Immature natural killer cell (primary cell): ENCODE results near the gene SLC25A24. TPM values are rescaled to one million over a fixed set of nuclear protein-coding genes. Genes with fewer than 3 reads are reported as not detected.

Experiments used
- DNase-seq, 3 donors: peaks; one replicate each; pipeline ENCODE4 v3.0.0; 2022; ENCODE audit warnings: mixed read lengths in 1 of 3
- H3K27ac Mint-ChIP-seq, 6 donors: one replicate each; pipeline ENCODE4 v1.8.0; 2020; ENCODE audit warnings: mixed read lengths in 6 of 6, mild to moderate bottlenecking in 5 of 6, inconsistent platforms in 4 of 6, moderate library complexity in 3 of 6
- H3K27me3 Mint-ChIP-seq, 3 donors: one replicate each; pipeline ENCODE4 v1.8.0; 2020 to 2021; ENCODE audit warnings: low read depth in 3 of 3, mild to moderate bottlenecking in 3 of 3, mixed read lengths in 3 of 3, moderate library complexity in 3 of 3, inconsistent platforms in 1 of 3
- H3K36me3 Mint-ChIP-seq, 3 donors: one replicate each; pipeline ENCODE4 v1.8.0; 2020; ENCODE audit warnings: mixed read lengths in 3 of 3, inconsistent platforms in 2 of 3, mild to moderate bottlenecking in 2 of 3
- H3K4me1 Mint-ChIP-seq, 2 donors: one replicate each; pipeline ENCODE4 v1.8.0; 2020; ENCODE audit warnings: inconsistent platforms in 2 of 2, mild to moderate bottlenecking in 2 of 2, mixed read lengths in 2 of 2, moderate library complexity in 1 of 2
- H3K4me3 Mint-ChIP-seq, 5 donors: one replicate each; pipeline ENCODE4 v1.8.0; 2020; ENCODE audit warnings: mild to moderate bottlenecking in 5 of 5, mixed read lengths in 5 of 5, inconsistent platforms in 3 of 5, moderate library complexity in 3 of 5
- H3K9me3 Mint-ChIP-seq, 6 donors: one replicate each; pipeline ENCODE4 v1.8.0; 2020; ENCODE audit warnings: mild to moderate bottlenecking in 6 of 6, mixed read lengths in 6 of 6, inconsistent platforms in 4 of 6, moderate library complexity in 3 of 6
- polyA plus RNA-seq, 3 donors: library from polyadenylated mRNA; unstranded; fragments of 300-500 nt; fragmentation: Illumina TruSeq; gene quantifications; one replicate each; pipeline ENCODE4 v1.2.3, GENCODE V29; 2021

Gene SLC25A24
- polyA plus RNA-seq, 3 donors from 2014 or later, result 4.7 to 10.8 (median 10.6) TPM

GRCh38 chr1:108085628-108086027 lies 114.5 kb downstream of the SLC25A24 start:
- peaks cover 32 to 39% of the 10 kb centered on the region in 2 donors for H3K4me1 Mint-ChIP-seq
- H3K27me3 Mint-ChIP-seq, result peaks cover 0 to 1% (median 0%) of the 10 kb centered on the region in 3 donors
- no peaks in the 10 kb centered on the region for H3K9me3 Mint-ChIP-seq
- DNase-seq, result no peak
- H3K36me3 Mint-ChIP-seq, result no peaks in the 10 kb centered on the region
- H3K4me3 Mint-ChIP-seq, result no peak overlapping the region
- H3K27ac Mint-ChIP-seq, result no peak overlapping the region

- H3K27ac Mint-ChIP-seq, result no peak overlapping the region
- no peak overlapping the region for H3K4me3 Mint-ChIP-seq
- H3K36me3 Mint-ChIP-seq, result no peaks in the 10 kb centered on the region
- peaks cover 39 to 45% of the 10 kb centered on the region in 2 donors for H3K4me1 Mint-ChIP-seq
- H3K9me3 Mint-ChIP-seq, result no peaks in the 10 kb centered on the region
- peaks cover 2 to 4% (median 3%) of the 10 kb centered on the region in 3 donors for H3K27me3 Mint-ChIP-seq
- no peak for DNase-seq
Observed at GRCh38 chr1:108084866-108085477, 115.2 kb downstream of the SLC25A24 start.

Other genes starting within 250 kb of the SLC25A24 start
- 10 to 100 TPM; 17.6 to 19.4 (median 18.8) TPM for gene VAV3, start 235.2 kb downstream of the SLC25A24 start, polyA plus RNA-seq
- not detected for gene NBPF4, start 43.7 kb upstream of the SLC25A24 start, polyA plus RNA-seq
- not detected for gene NBPF6, start 250.0 kb upstream of the SLC25A24 start, polyA plus RNA-seq